ENCODE results near the gene GDNF. TPM values are rescaled to one million over a fixed set of nuclear protein-coding genes. Genes with fewer than 3 reads are reported as not detected.

GDNF gene
- total RNA-seq, 1 donor from 2014 or later, result 0.80 TPM

DNA sequence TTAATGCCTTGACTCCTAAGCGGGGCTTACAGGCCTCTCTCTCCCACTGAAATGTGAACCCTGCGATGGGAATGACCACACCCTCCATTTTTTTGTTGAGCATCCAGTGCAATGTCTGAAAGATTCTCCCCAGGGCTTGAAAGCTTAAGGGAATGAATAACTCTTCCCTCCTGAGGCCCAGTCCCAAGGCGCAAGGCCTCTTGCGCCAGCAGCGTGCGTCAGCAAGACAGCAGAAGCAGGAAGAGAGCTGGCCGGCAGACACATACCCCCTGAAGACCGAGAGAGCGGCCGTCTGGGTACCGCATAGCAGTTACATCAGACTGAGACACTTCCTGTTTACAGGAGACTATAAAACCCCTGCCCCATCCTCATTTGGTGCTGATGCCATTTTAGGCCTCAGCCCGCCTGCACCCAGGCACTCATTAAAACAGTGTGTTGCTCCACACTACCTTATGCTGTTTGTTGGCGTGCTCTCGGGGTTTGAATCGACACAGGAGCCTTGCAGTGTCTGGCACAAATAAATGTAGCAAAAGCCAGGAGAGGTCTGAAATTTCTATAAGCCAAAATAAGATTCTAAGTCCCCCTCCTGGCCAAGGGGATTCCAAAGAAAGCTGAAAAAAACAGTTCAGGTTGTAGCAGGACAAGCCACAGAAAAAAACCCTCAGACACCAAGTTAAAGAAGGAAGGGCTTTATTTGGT, 62.3 kb downstream of the GDNF start:
- no peak for ATAC-seq

DNA sequence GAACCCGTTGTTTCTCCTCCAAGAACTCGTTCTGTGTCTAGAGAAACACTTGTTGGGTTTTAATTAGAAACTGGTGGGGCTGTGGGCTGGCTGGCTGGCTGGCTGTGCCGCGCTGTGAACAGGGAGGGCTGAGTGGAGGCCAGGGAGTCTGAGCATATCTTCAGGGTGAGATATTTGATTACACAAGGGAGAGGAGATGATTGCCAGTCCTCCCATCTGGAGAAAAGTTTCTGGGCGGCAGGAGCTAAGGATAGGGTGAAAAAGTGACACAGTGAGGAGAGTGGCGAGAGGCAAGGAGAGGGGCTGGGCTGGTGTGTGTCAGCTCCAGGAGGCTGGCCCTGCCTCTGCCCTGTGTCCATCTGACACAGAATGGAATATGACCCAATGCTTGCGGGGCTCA, 63.0 kb downstream of the GDNF start:
- no peak for ATAC-seq

DNA sequence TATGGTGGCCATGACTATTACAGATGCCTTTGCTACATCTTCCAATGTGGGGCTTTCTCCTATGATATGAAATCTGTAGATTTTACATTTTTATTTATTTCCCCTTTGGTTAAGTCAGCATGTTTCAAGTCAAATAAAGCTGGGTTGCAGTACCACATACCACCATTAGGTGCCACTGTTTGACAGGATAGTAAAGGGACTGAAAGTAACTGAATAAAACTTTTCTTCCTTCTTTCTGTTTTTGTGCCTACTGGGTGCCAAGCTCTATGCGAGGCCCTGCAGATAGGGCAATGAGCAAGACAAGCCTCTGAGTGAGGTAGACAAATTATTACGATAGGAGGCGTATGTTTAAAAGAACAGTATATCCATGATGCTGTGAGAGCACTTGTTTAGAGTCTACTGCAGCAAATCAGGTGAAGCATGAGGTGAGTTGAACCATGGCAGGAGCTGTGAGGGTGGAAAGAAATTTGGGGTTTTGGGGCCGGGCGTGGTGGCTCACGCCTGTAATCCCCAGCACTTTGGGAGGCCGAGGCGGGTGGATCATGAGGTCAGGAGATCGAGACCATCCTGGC, 64.8 kb downstream of the GDNF start:
- ATAC-seq, result no peak

DNA sequence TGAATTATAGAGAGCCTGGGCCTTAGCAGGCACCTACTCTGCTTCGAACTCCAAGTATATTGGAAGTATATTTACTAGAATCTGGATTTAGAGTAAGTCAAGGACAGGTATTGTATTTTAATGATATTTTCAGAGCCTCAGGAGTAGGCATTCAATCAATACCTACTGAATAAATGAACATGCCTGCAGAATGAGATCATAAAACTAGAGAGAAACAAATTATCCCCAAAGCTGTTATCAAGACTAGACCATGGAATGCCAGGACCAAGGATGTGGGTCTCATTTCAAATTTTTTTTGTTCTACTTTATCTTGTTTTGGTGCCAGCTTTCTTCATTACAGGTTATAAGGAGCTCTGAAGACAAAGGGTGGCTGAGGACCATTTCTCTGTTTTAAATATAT, 66.0 kb downstream of the GDNF start:
- no peak for ATAC-seq

DNA sequence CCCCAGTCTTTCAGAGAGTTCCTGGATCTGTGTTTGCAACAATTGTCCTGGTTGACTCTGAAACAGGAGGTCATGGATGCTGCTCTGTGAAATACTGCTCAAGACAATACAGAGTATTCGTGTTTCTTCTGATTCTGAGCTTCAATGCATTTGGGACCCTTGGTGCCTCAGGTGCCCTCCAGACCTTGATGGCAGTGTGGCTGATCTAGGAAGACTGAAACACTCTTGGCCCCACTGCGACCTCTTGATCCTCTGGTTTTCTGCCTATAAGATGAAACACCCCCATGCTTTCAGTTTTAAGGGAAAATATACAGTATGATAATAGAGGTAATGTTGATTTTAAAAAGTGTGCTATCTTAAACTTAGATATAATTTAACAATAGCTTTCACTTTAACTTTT, 67.6 kb downstream of the GDNF start:
- ATAC-seq, result no peak

DNA sequence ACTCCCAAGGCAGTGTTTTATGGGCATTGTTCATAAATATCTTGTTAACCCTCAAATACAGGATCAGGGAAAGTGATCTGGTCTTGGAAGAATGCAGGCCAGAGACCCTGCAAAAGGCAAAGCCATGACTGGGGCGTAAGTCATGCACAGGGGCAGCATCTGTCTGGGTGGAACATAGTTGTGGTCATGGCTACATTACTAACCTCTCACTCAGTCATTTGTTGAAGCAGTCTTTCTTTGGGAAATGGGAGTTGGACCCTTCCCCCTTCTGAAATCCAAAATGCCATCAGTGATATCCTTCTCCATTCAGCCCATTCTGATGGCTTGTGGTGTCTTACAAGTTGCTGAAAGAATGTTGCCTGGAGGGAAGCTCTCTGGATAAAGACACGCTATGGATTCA, 68.1 kb downstream of the GDNF start:
- ATAC-seq, result no peak

DNA sequence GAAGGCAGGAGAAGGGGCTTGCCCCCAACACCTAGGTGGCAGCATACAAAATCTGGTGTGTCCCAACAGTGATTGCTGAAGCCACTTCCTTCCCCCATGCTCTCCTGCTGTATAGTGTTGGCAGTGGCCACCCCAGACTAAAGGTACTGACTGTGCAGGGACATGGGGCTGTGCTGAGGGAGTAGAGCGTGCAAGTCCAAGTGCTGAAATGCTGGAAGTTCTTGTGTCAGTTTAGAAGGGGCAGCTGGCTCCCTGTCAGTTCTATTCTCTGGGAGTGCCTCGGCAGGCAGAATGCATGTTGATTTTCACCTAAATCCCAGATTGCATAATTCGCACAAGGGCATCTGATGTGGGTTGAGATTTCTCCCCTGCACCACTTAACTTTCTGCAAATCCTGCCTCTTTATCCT, 68.6 kb downstream of the GDNF start:
- ATAC-seq, result no peak

DNA sequence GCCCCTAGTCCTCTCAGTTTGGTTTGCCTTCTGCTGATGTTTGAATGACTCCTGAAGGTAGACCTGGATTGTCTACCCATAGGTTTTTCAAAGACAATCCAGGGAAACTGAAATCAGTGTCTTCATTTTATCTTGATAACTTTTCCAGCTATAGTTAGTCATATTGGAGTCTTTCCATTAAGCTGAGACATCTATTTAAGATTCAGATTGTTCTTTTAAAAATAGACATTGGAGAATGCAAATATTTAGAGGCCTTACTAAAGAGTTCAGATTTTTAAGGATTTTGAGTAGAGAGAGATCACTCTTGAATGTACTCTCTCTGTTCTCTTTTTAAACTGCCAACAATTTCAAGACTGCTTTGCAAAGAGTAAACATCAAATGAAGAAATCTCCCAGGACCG, 69.1 kb downstream of the GDNF start:
- ATAC-seq, result no peak

DNA sequence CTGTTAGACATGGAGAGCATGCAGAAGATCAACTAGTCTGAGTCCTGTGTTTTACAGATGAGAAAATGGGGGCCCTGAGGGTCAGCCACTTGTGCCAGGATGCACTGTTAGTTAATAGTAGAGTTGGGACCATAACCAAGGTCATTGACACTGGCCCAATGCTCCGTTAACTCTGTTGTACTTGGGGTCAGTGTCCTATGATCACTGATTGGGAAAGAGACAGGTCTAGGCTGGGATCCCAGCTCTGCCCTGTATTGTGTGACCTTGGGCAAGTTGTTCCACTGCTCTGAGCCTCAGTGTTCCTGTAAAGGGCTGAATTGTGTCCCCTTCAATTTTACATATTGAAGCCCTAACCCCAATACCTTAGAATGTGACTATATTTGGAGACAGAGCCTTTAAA, 70.0 kb downstream of the GDNF start:
- ATAC-seq, result no peak

DNA sequence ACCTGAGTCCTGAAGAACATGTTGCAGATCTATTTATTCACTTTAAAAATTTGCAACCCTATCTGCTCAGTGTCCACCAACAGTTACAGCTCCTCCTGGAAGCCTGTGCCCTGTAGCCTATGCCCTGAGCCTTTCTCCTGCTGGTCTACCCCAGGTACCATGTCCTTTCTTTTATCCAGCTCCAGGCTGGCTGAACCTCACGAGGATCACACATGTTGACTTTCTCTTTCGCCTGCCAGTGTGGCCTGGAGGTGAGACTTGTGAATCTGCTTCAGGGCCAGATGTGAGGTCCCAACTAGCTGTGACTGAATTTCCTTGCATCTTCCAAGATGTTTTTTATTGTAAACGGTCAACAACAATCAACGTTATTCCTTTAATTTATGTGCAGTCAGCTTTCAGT, 70.7 kb downstream of the GDNF start:
- no peak for ATAC-seq

DNA sequence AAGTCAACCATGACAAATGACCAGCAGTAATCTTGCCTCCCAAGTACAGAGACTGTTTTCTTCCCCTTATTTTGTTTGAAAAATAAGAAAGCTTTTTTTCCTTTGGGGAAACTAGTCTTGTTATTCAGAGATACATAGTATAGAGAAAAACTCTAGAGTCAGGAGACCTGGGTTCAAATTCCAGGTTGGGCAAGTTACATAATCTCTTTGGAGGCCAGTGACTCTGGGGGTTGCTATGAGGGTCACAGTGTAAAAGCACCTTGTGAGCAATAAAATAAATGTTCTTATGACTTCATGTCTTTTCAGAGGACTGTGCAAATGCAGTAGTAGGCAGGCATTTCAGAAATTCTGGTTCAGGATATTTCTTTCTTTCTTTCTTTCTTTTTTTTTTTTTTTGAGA, 71.5 kb downstream of the GDNF start:
- no peak for ATAC-seq

DNA sequence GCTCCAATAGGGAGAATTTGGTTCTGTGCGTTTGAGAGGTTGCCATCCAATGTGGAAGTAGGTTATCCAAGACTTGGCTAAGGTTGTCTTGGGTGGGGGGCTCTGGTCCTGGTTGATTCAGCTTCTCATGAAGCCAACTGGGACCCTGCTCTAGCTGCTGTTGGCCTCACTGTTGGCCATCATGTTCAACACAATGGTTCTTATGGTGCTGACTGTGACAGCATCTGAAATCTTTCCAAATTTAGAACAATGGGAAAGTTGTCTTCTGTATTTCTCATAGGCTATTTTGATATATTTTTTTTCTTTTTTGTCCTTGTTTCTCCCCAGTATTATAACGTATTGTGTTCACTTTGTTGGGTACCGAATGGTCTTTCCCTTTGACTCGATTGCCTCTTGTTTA, 71.9 kb downstream of the GDNF start:
- ATAC-seq, result no peak

DNA sequence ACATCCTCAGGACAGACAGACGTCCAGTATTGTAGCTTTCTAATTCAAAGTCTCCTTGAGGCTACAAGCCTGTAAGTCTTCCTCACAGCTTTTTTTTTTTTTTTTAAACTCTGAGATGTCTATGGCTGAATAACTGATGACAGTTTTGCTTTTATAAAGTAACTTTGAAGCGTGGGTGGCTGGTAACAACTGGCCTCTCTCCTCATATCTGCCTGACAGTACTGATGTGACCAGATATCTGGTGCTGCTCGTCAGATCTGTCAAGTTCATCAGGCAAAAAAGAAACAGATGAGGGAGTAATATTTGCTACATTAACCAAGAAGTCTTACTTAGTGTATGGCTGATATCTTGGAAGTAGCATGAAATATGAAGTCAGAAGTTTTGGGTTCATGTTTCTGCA, 72.6 kb downstream of the GDNF start:
- no peak for ATAC-seq

Data from esophagus mucosa (tissue), 1 donor.